HK-2 (cell line): ENCODE measurements around the gene NOTCH2.

ENCODE experiments used
- DNase-seq: peaks from one replicate; pipeline ENCODE4 v3.0.0-alpha.2; 2018; ENCODE audit not compliant: unreplicated experiment

NOTCH2 gene

DNA sequence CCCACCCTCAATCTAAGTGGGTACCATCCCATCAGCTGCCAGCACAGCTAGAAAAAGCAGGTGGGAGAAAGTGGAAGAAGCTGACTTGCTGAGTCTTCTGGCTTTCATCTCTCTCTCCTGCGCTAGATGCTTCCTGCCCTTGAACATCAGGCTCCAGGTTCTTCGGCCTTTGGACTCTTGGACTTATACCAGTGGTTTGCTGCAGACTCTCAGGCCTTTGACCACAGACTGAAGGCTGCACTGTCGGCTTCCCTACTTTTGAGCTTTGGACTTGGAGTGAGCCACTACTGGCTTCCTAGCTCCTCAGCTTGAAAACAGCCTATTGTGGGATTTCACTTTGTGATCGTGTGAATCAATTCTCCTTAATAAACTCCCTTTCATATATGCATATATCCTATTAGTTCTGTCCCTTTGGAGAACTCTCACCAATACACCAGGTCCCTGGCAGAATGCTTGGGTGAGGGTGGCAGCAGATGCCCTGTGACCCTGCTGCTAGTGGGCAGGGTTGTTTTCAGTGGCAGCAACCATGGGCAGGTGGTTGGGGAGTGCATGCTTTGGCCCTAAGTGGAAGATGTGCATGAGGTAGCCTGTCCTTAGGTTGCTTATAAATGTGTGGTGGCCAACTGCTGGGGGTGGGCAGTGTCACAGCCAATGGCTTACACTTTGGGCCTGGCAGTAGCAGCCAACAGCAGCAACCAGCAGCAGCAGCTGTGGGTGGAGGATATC, 162.4 kb downstream of the NOTCH2 start:
- DNase-seq, result no peak

- no peak for DNase-seq
Observed at GRCh38 chr1:119903443-119903835, 166.0 kb downstream of the NOTCH2 start.

DNA sequence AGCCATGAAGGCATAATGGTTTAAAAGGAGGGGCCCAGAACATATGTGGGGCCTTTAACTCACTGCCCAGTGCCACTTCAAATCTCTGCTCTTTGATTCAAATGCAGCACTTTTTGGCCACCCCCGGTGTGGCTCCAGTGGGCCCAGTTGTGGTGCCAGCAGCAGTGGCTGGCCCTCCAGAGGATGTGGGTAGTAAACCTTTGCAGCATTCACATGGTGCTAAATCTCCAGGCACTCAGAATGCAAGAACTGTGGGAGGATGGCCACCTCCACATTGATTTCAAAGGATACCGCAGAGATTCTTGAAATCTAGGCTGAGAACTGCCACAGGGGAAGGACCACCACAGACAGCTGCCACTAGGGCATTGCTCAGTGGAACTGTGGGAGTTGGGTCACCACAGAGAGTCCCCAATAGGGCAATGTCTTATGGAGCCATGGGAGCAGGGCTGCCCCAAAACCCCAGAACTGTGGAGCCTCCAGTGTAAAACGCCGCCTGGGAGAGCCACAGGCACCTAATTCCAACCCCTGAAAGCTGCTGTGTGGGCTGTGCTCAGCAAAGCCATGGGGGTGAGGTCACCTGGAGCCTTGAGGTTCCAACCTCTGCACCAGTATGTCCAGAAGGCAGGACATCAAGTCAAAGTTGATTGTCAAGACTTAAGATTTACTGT, 166.6 kb downstream of the NOTCH2 start:
- no peak for DNase-seq

DNA sequence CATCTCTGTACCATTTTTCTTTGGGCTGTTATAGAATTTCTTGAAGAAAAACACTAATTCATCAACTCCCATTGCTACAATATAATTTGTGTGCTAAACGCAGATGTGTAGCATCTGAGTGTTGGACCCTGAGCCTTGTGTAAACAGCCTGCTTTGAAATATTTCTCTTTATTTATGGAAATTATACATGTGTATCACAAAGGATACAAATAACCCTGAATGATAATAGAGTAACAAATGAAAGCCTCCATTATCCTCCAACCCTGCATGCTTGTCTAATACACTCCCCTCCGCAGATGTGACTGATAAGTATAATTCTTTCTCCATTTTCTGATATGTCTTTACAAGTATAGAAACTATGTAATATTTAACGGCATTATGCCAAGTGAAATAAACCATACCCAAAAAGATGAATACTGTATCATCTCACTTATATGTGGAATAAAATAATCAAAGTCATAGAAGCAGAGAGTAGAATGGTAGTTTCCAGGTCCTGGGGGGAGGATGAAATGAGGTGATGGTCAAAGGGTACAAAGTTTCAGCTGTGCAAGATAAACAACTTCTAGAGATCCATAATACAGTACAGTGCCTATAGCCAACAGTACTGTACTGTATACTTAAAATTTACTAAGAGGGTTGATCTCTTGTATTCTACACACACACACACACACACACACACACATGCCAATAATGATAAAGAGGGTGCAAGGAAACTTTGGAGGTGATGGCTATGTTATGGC, 170.3 kb downstream of the NOTCH2 start:
- no peak for DNase-seq

DNA sequence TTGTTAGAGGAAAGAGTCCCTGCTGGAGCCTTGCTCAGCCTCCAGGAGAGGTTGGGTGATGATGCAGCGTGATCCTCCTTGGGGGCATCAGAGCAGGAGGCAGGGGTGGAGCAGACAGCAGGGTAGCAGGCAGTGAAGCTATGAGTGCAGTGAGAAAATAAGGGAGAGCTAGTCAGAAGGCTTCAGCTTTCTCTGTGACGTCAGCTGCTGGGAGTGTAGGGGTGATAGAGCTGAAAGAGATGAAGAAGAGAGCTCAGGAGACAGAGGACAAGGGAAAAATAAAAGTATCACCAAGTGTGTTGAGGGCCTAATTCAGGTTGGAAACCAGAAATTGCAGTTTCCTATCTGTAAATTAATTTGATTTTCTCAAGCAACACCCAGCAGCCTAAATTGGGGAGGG, 170.9 kb downstream of the NOTCH2 start:
- DNase-seq, result no peak

DNA sequence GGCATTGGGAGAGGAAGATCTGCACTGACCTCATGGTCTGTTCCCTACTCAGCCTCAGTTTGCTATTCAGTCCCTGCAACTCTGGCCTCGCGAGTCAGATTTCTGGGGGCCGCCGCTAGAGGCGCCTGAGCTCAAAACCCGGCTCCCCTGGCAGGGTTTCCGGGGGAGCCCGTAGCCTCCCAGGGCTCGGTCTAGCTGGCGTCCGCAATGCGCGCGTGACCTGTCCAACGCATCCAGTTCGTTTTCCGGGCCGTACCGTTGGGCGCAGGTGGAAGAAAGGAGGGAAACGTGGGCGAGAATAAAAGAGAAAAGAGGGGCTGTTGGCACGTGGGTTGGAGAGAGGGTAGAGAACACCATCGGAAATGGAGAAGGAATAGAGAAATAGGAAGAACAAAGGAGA, 173.2 kb downstream of the NOTCH2 start, which contains the start of gene ADAM30:
Gene ADAM30, minus strand, starts transcription at position 213 of the 400 bp plus-strand sequence. Its CDS starts 179 bp downstream, at position 34.
- DNase-seq, result no peak

DNA sequence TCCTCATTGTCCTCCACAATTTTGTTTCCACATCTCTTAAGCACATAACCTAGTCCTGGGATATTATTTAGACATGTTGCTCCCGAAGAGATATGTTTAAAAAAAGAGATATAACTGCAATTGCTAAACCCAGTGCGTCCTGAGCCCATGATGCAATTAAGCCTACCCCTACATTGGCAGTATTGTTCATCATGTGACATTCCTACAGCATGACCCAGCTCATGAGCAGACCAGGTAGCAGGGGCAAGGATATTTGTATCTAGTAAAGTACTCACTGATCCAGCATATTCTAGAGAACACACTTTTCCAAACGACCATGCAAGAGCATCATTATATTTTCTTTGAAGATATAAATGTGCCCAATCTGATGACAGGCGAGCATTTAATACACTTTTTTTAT, 174.4 kb downstream of the NOTCH2 start:
- no peak for DNase-seq

DNA sequence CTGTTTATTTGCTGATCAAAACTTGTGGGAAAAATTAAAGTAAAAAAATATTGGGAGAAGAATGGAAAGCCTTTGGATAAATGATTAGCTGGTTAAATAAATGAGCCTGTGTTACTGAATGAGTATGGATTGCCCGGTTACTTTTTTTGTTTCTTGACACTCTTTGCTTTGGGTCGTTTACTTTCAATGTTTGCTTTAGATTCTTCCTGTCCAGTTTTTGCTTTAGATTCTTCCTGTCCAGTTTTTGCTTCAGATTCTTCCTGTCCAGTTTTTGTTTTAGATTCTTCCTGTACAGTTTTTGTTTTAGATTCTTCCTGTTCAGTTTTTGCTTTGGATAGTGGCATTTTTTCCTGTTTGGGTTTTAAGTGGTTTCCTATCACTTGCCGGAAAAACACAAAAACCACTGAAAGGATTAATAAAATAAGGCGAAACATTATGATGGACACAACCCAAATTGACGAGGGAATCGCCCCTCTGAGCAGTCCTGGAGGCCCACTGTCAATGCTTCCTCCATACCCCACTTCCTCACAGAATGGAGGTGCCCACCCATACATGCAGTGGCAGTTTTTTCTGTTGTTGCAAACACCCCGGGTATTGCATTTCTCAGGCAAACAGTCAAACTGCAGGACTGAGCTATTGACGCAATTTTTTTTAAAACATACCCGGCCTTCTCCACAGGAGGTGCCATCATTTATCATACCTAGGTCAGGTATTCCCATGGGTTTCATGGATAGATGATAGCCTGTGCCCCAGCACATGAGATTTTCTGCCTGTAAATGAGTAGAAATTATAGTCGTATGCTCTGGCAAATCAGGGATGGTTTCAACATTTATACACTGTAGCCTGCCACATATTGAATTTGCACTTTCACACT, 175.4 kb downstream of the NOTCH2 start:
- DNase-seq, result no peak

- DNase-seq, result no peak
Observed at GRCh38 chr1:119893238-119893791, 176.1 kb downstream of the NOTCH2 start.

GRCh38 chr1:119891386-119891785, 178.1 kb downstream of the NOTCH2 start:
- no peak for DNase-seq

DNA sequence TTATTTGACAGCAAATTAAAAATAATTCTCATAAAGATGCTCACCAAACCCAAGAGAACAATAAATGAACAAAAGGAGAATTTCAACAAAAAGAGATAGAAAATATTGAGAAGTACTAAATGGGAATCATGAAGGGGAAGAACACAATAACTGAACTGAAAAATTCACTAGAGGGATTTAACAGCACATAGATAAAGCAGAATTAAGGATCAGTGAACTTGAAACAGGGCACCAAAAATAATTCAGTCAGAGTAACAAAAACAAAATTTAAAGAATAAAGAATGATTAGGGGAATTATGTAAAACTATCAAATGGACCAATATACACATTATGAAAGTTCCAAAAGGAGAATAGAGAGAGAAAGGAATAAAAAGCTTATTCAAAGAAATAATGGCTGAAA, 181.0 kb downstream of the NOTCH2 start:
- DNase-seq, result no peak

DNA sequence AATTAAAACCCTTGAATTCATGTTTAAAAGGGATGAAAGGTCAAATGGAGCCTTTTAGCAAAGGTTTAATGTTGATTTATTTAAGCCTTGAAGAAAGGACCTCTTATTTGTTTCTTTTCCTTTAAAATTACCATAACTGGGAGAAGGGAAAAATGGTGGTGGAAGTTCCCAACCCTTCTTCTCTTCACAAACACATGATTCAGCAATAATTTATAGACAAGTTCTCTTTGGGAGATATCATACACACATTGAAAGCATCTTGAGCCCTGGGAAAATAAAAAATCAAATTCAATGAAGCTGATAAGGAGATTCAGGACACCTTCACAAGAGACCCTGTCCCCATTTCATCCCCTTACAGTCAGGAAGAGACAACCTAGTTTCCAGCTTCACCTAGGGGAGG, 182.0 kb downstream of the NOTCH2 start:
- DNase-seq, result no peak

DNA sequence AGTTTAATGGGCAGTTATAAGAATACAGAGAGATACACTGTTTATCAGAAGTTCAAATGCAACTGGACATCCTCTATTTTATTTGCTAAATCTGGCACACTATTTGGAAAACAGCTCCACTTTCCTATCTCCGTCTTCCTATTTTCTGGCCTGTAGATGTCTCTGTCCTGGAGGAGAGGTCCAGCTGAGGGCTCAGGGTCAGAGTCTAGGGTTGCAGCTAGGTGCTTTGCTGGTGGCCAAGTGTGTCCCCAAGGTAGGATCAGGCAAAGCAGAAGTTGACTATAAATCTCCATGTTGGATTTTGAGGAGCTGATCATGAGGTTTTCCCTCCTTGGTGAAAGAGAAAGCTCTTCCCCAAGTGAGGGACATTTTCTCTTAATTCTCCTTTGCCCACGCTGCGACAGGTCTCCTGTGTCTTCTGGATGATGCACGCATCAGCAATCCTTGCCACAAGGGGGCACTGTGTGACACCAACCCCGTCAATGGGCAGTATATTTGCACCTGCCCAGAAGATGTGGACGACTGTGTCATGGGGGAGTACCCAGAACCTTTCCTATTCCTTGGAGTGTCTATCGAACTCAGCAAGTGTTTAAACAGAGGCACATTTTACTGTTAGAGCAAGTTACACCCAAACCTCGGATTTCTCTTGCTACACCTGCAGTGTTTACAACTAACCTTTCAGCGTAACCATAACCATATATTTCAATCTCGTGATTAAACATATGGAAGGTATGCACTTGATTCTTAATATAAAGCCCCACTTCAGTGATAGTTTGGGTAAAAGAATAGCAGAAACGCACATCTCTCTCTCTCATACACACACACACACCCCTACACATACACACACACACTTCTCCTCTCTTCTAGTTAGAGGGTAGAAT, 183.3 kb downstream of the NOTCH2 start:
- DNase-seq, result peak; percentile 56

GRCh38 chr1:119884711-119885110, 184.8 kb downstream of the NOTCH2 start:
- DNase-seq, result no peak

DNA sequence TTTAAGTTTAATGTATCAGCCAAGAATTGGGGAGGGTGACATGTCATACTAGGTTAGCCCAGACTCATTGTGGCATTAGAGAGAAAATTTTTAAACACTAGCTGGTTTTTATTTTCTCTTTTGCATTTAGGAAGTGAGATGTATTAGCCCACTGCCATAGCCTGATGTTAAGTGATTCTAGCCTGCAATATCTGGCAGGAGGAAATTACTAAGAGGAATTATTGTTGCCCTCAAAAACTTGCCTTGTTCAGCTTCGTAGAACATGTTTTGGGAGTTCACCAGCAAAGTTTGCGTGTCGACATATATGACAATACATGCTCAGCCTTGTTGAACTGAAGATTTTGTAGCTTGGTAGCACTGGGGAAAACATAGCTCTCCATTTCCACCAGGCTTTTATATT, 185.6 kb downstream of the NOTCH2 start:
- DNase-seq, result no peak

DNA sequence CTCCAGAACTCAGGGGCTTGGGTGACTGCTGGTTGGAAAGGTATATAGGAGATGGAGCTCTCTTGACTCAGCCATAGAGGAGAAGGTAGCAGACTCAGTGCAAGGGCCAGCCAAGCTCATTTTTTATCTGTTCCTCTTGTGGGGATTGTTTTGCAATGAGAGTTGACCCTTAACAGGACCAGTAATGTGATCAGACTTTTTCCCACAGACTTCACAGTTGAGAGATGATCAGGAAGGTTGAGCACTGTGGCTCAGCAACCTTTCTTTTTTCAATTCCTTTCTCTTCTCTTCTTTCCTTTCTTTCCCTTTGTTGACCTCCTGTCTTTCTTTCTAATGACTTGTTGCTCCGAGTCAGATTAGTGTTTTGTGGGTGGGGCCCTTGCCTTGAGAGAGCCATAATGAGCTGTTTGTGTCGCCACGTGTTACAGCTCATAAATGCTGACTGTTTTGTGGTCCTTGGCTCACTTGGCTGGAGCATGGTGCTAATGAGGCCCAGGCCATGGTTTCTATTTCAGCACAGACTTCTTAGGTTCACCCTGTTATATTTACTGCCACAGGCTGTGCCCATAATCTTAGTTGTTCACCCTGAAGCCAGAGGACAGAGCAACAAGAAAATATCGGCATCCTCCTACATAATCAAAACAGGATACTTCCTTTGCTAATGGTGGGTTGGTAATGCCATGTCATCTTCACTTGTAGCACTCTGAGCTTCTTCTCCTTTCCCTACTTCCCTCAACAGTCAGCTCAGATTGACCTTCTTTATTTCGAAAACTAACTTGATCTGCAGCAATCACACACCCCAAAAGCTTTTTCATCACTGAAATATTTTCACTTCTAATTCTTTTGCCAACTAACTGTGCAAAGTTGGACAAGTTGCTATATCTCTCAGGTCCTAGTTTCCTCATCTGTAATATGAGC, 187.1 kb downstream of the NOTCH2 start:
- DNase-seq, result no peak

DNA sequence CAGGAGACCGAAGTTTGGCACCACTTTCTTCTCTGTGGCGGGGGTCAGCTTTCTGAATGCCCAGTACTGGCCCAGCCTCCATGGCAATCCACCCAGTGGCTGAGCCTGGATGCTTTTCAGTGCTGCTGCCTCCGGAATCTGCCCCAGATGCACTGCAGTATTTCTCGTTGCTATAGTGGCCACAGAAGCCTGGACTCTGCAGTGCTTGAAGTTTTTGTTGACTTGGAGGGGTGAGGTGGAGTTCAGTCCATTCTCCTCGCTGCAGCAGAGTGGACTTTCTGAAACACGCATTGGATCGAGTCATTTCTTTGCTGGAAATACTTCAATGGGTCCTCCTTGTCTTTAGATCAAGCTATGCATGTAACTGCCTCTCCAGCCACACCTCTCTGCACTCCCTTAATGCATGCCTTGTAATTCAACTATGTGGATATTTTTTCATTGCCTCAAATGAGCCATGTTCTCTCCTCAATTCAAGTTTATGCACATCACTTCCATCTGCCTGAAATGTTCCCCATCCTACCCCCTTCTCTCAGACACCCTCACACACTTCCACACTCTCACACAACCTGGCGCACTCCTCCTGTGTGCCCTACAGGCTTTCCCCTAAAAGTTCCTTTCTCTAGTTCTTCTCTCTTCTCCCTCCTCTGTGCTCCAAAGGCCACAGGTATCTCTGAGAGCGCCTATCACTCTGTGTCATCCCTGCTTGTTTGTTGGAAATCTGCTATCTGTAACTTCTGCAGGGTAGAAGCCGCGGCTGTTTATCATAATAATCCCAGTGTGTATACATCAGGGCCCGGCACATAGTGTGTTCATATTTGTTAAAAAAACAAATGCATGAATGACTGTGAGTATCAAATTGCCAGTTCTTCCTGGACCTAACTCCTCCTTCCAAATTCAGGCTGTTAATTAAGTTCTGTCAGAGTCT, 189.7 kb downstream of the NOTCH2 start:
- DNase-seq, result no peak

DNA sequence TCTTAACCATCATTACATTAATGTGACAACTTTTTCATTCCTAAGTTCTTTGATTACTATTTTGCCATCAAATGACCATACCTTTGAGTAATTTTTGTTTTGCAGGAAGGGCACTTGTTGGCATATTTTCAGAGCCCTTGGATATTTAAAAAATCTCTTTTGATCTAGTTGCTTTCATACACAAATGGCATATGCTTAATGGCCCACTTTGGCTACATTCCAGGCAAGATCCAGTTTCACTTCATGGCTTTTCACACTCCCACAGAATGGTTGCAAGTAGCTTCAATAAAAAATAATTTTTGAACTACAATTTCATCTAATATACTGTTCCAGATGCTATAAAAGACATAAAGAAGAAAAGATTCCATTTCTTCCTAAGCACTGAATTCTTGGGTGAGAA, 191.3 kb downstream of the NOTCH2 start:
- DNase-seq, result no peak
